Thoracic aorta (tissue), 2 donors: ENCODE data around the gene RAD51AP1. TPM values are rescaled to one million over a fixed set of nuclear protein-coding genes. Genes with fewer than 3 reads are reported as not detected.

Source experiments
- ATAC-seq: fragments of 150-250 bp; one replicate; pipeline ENCODE4 v1.8.0; 2017; ENCODE audit warnings: low read depth; ENCODE audit not compliant: insufficient number of reproducible peaks, low FRiP score
- DNase-seq: peaks from one replicate; pipeline ENCODE4 v3.0.0-alpha.2; 2020; ENCODE audit warnings: low spot score
- H3K27ac ChIP-seq, 2 donors: fragments of 200-600 bp; sonication (generic); 1 replicate in 1 of 2; 2 replicates in 1 of 2; pipeline ENCODE4 v1.5.1; 2016; ENCODE audit warnings: mild to moderate bottlenecking in 2 of 2, moderate library complexity in 2 of 2
- H3K27me3 ChIP-seq: fragments of 200-600 bp; sonication (generic); replicated peaks from 2 replicates; pipeline ENCODE4 v1.6.0; 2016; ENCODE audit warnings: mild to moderate bottlenecking; ENCODE audit not compliant: insufficient read depth
- H3K36me3 ChIP-seq: fragments of 200-600 bp; sonication (generic); one replicate; pipeline ENCODE4 v1.5.1; 2016
- H3K4me1 ChIP-seq, 2 donors: fragments of 200-600 bp; sonication (generic); 1 replicate in 1 of 2; 2 replicates in 1 of 2; pipeline versions ENCODE4 v1.5.1 to v1.6.0; 2016; ENCODE audit warnings: low read depth in 2 of 2, mild to moderate bottlenecking in 1 of 2; ENCODE audit not compliant: control insufficient read depth in 1 of 2
- H3K4me3 ChIP-seq: fragments of 200-600 bp; sonication (generic); 2 replicates; pipeline ENCODE4 v1.5.1; 2016; ENCODE audit warnings: mild to moderate bottlenecking
- H3K9me3 ChIP-seq: fragments of 200-600 bp; sonication (generic); 2 replicates; pipeline ENCODE4 v1.5.1; 2016
- total RNA-seq, 2 donors: library from RNA; depleted of rRNA; stranded (reverse); fragments of >200 nt; gene quantifications; one replicate each; pipeline versions ENCODE4 v1.1.0 to v1.2.3, GENCODE V29; 2016
- TF ChIP-seq, protein P1 (sequence below): fragments of 200-600 bp; sonication (generic); IDR thresholded peaks from one replicate; pipeline ENCODE4 v1.5.1; 2019; ENCODE audit warnings: antibody characterized with exemption

RAD51AP1 gene
- total RNA-seq, 2 donors from 2014 or later = 10.2 TPM; not detected in 1

DNA sequence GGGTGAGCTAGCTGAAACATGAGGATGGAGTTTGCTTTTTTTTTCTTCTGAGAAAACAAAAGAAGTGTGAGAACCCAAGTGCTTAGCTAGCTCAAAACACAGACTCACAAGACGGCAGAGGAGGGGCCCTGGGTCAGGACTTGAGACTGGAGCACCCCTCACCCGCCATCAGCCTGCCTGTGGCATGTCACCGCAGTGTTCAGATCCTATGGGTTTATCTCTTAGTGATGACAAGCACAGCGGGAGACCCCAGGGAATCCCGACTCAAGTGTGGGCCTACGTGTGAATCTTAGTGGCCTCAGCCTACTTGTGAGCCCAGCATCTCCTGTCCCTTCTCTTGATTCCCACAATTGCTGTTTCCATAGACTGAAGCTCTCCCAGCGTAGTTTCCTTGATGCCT, 46.2 kb downstream of the RAD51AP1 start:
- Histone ChIP-seq H3K36me3 (no peaks in the 10 kb centered on the region), H3K4me1 (no peaks in the 10 kb centered on the region), H3K27ac (no peak overlapping the region), H3K9me3 (no peaks in the 10 kb centered on the region), H3K4me3 (no peak overlapping the region), H3K27me3 (no peaks in the 10 kb centered on the region)
- no peak for DNase-seq
- TF ChIP-seq, protein P1, sequence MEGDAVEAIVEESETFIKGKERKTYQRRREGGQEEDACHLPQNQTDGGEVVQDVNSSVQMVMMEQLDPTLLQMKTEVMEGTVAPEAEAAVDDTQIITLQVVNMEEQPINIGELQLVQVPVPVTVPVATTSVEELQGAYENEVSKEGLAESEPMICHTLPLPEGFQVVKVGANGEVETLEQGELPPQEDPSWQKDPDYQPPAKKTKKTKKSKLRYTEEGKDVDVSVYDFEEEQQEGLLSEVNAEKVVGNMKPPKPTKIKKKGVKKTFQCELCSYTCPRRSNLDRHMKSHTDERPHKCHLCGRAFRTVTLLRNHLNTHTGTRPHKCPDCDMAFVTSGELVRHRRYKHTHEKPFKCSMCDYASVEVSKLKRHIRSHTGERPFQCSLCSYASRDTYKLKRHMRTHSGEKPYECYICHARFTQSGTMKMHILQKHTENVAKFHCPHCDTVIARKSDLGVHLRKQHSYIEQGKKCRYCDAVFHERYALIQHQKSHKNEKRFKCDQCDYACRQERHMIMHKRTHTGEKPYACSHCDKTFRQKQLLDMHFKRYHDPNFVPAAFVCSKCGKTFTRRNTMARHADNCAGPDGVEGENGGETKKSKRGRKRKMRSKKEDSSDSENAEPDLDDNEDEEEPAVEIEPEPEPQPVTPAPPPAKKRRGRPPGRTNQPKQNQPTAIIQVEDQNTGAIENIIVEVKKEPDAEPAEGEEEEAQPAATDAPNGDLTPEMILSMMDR = no peak
- ATAC-seq = no peak

DNA sequence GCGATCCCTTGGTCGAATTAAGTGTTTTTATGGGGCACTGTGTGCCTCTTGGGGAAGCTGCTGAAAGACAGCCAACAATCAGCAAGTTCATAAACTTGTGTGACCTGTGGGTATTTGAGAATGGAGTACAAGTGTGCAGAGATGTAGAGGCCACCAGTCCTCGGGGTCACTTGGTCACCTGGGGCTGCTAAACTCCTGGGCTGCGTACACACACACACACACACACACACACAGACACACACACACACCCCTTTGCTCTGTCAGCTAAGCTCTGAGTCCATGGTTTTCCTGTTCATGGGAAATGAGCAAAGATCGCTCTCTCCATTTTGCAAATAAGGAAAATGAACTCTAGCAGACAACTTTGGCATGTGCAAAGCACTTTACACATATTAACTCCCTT, 47.8 kb downstream of the RAD51AP1 start:
- Histone ChIP-seq H3K36me3 (no peaks in the 10 kb centered on the region), H3K27ac (no peak overlapping the region), H3K9me3 (no peaks in the 10 kb centered on the region), H3K4me3 (no peak overlapping the region), H3K4me1 (no peaks in the 10 kb centered on the region), H3K27me3 (no peaks in the 10 kb centered on the region)
- TF ChIP-seq, protein P1 = no peak
- DNase-seq (no peak), ATAC-seq (no peak)

DNA sequence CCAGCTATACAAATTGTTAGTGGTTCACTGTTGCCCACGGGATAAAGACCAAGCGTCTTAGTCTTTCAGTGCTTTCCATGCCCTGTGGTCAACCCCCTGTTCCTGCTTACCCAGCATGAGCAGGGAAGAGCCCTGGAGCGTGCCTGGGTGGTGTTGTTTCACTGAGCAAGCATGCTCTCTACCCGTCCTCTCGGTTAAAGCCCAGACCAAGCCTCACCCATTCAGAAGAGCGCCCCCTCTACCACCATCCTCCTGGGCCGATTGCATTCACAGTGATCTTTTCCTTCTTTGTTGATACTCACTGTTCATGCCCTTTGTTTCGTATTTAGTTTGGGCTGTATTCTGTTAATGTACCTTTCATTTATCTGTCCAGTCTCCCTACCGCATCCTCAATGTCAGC, 48.4 kb downstream of the RAD51AP1 start:
- no peak overlapping the region for H3K27ac ChIP-seq
- ATAC-seq = no peak

DNA sequence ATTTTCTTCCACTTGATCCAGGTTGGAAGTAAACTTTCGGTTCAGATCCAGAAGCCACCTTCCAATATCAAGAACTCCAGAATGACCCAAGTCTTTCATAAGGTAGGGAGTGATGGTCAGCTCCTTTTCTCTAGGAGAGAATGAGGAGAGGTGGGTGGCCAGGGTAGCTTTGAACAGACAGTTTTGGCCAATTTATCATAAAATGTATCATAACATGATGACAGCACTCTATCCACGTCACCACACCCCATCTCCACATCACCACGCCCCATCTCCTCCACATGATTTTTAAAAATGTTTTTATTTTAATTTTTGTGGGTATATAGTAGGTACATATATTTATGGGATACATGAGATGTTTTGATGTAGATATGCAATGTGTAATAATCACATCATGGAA, 50.2 kb downstream of the RAD51AP1 start:
- no peaks in the 10 kb centered on the region for H3K4me1 ChIP-seq
- no peak for ATAC-seq
- H3K4me3 ChIP-seq = no peak overlapping the region
- DNase-seq = no peak
- H3K27ac ChIP-seq = no peak overlapping the region
- TF ChIP-seq, protein P1 = no peak
- H3K36me3 ChIP-seq = no peaks in the 10 kb centered on the region
- no peaks in the 10 kb centered on the region for H3K9me3 ChIP-seq
- H3K27me3 ChIP-seq = no peaks in the 10 kb centered on the region

More for the DNA sequence above, 48.4 kb downstream of the RAD51AP1 start:
- TF ChIP-seq, protein P1 = no peak
- Histone ChIP-seq H3K4me1 (no peaks in the 10 kb centered on the region), H3K4me3 (no peak overlapping the region), H3K36me3 (no peaks in the 10 kb centered on the region), H3K27me3 (no peaks in the 10 kb centered on the region), H3K9me3 (no peaks in the 10 kb centered on the region)
- DNase-seq = no peak

DNA sequence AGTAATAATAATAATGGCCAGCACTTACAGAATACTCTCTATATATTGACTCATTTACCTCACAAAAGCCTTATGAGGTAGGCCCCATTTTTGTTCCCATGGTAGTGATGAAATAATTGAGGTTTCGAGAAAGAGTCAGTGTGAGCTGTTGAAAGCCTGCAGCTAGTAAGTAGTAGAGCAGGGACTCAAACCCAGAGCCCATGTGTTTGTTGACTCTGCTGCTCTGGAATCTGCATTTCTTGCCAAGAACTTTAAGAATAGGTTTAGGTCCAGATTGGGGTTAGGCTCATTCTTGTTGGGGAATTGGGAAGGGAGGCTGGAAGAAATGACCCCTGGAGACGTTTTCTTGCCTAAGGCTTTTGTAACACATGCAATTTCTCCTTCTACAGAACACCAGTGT, 51.3 kb downstream of the RAD51AP1 start:
- TF ChIP-seq, protein P1 = no peak
- no peaks in the 10 kb centered on the region for H3K27me3 ChIP-seq

More for the DNA sequence above, 51.3 kb downstream of the RAD51AP1 start:
- Histone ChIP-seq H3K36me3 (no peaks in the 10 kb centered on the region), H3K9me3 (no peaks in the 10 kb centered on the region), H3K27ac (no peak overlapping the region), H3K4me3 (no peak overlapping the region), H3K4me1 (no peaks in the 10 kb centered on the region)
- ATAC-seq (no peak), DNase-seq (no peak)
